Smooth muscle cell (in vitro differentiated cells): ENCODE results near the gene VAMP8. TPM values are rescaled to one million over a fixed set of nuclear protein-coding genes. Genes with fewer than 3 reads are reported as not detected.

Experiments
- DNase-seq: peaks from one replicate; lab custom pipeline; 2025; ENCODE audit not compliant: unreplicated experiment; lab: John Stamatoyannopoulos, UW
- H2AFZ ChIP-seq: fragments of 200-600 bp; sonication (generic); 2 replicates; pipeline ENCODE4 v1.6.0; 2016; ENCODE audit warnings: antibody characterized with exemption, low read depth, mild to moderate bottlenecking
- H3F3A ChIP-seq: fragments of 200-600 bp; sonication (generic); 2 replicates; pipeline ENCODE4 v1.6.0; 2017; ENCODE audit warnings: antibody characterized with exemption, low read depth
- H3K27ac ChIP-seq: fragments of 200-600 bp; sonication (generic); 2 replicates; pipeline ENCODE4 v1.5.1; 2016; ENCODE audit warnings: low read depth, mild to moderate bottlenecking
- H3K27me3 ChIP-seq: fragments of 200-600 bp; sonication (generic); 2 replicates; pipeline ENCODE4 v1.6.1; 2016; ENCODE audit warnings: low read depth, mild to moderate bottlenecking
- H3K36me3 ChIP-seq: fragments of 200-600 bp; sonication (generic); 2 replicates; pipeline ENCODE4 v1.5.1; 2016; ENCODE audit warnings: low read depth
- H3K4me1 ChIP-seq: fragments of 200-600 bp; sonication (generic); 2 replicates; pipeline ENCODE4 v1.5.1; 2016; ENCODE audit warnings: low read depth
- H3K4me2 ChIP-seq: fragments of 200-600 bp; sonication (generic); 2 replicates; pipeline ENCODE4 v1.6.0; 2016; ENCODE audit warnings: mild to moderate bottlenecking
- H3K4me3 ChIP-seq: fragments of 200-600 bp; sonication (generic); 2 replicates; pipeline ENCODE4 v1.5.1; 2016; ENCODE audit warnings: mild to moderate bottlenecking
- H3K79me2 ChIP-seq: fragments of 200-600 bp; sonication (generic); 2 replicates; pipeline ENCODE4 v1.6.0; 2016; ENCODE audit warnings: low read depth, mild to moderate bottlenecking
- H3K9ac ChIP-seq: fragments of 200-600 bp; sonication (generic); 2 replicates; pipeline ENCODE4 v1.6.0; 2016; ENCODE audit warnings: low read depth
- H3K9me3 ChIP-seq: fragments of 200-600 bp; sonication (generic); replicated peaks from 2 replicates; pipeline ENCODE4 v1.5.1; 2016; ENCODE audit warnings: low read depth
- H4K20me1 ChIP-seq: fragments of 200-600 bp; sonication (generic); 2 replicates; pipeline ENCODE4 v1.6.0; 2016; ENCODE audit warnings: low read depth
- WGBS: methylation state at CpG from one replicate; pipeline ENCODE4 v1.1.7; 2016; ENCODE audit warnings: low lambda C conversion rate; 5-methylcytosine and 5-hydroxymethylcytosine counted together
- polyA plus RNA-seq: library from polyadenylated mRNA; unstranded; fragments of >200 nt; fragmentation: Nextera tagmentation; extraction: Ambion mirVana; gene quantifications from 2 replicates; pipeline ENCODE4 v1.2.1, GENCODE V29; 2016
- total RNA-seq: library from RNA; depleted of rRNA; stranded (reverse); fragments of >200 nt; gene quantifications from 2 replicates; pipeline ENCODE4 v1.2.3, GENCODE V29; 2014
- TF ChIP-seq, protein P1 (sequence below): fragments of 200-600 bp; sonication (generic); IDR thresholded peaks from 2 replicates; pipeline ENCODE4 v1.5.1; 2017; ENCODE audit warnings: borderline replicate concordance, mild to moderate bottlenecking, antibody characterized with exemption; ENCODE audit not compliant: insufficient read depth, poor library complexity, severe bottlenecking

The VAMP8 gene
- total and polyA plus RNA-seq, 2 experiments from 2014 or later = 15.1 to 17.5 TPM

DNA sequence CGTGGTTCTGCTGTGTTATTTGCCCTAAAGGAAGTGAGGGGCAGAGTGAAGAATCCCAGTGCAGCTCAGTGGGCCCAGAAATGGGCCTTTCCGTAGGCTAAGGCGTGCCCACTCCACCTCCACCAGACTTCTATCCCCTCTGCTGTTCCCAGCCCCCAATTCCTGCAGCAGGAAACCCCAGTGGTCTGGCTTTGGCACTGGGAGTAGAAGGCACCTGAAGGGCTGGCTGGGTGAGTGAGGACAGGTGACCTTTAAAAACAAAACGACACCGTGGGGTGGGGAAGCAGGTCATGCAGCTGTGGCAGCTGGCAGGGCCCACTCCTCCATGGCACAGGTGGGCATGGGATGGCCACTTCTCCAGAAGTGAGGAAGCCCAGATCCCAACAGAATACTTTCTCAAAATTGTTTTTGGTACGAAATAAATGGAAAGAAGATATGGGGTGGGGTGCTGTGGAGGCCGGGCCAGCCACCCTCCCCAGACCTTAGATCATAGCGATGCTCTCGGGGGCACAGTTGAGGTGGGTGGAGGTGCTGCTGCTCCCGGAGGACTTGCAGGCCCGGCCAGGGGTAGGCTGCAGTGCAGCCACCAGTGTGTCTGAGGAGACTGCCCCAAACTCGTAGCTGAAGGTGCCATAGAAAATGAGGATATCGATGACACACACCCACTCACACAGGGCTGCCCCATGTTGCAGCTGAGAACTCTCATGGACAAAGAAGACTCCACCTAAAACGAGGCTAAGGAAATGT lies 21.4 kb downstream of the VAMP8 start:
- Histone ChIP-seq H3F3A (no peaks in the 10 kb centered on the region), H4K20me1 (peaks cover 15% of the 10 kb centered on the region), H3K9ac (no peak overlapping the region), H2AFZ (no peak overlapping the region), H3K4me3 (no peak overlapping the region), H3K27ac (no peak overlapping the region), H3K27me3 (no peaks in the 10 kb centered on the region), H3K36me3 (no peaks in the 10 kb centered on the region), H3K79me2 (peaks cover 19% of the 10 kb centered on the region), H3K4me1 (peaks cover 13% of the 10 kb centered on the region), H3K4me2 (no peak overlapping the region), H3K9me3 (no peaks in the 10 kb centered on the region)
- no peak for DNase-seq
- 93% methylated on average over 14 of the region's 14 CpGs for WGBS
- TF ChIP-seq, protein P1, sequence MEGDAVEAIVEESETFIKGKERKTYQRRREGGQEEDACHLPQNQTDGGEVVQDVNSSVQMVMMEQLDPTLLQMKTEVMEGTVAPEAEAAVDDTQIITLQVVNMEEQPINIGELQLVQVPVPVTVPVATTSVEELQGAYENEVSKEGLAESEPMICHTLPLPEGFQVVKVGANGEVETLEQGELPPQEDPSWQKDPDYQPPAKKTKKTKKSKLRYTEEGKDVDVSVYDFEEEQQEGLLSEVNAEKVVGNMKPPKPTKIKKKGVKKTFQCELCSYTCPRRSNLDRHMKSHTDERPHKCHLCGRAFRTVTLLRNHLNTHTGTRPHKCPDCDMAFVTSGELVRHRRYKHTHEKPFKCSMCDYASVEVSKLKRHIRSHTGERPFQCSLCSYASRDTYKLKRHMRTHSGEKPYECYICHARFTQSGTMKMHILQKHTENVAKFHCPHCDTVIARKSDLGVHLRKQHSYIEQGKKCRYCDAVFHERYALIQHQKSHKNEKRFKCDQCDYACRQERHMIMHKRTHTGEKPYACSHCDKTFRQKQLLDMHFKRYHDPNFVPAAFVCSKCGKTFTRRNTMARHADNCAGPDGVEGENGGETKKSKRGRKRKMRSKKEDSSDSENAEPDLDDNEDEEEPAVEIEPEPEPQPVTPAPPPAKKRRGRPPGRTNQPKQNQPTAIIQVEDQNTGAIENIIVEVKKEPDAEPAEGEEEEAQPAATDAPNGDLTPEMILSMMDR = no peak

DNA sequence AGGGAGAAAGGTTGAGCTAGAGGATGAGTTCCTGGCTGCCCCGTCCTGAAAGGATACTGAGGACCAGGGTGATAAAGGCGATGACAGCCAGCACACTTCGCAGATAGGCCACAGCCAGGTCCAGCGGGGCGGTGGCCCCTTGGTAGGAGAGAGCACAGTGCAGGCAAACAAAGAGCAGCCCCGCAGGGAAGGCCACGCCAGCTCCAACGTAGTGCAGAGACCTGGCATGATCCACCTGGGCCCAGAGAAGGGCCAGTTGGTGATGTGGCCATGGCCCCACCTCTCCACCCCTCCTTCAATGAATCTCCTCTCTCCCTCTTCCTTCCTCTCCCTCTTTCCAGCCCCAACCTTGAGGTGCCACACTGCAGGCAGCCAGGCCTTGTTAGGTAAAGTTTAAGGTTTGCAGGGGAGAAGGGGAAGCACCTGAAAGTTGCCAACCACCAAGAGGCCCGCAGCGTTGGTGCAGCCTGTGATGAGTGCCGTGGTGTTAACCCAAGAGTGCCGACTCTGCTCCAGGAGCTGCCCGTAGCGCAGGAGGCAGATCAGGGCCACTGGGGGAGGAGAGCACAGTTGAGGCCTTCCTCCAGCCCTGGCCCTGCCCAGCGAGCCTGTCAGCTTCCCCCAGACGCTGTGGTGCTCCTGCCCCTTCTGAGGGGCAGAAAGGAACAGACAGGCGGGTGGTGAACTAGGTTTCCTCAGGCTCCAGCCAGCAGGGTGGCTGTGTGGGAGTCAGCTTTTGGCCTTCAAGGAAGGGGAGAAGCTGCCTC lies 22.3 kb downstream of the VAMP8 start:
- Histone ChIP-seq H3K36me3 (no peaks in the 10 kb centered on the region), H3K79me2 (peaks cover 28% of the 10 kb centered on the region), H3K4me2 (no peak overlapping the region), H2AFZ (no peak overlapping the region), H4K20me1 (peaks cover 20% of the 10 kb centered on the region), H3K9ac (no peak overlapping the region), H3F3A (no peaks in the 10 kb centered on the region), H3K4me1 (peaks cover 14% of the 10 kb centered on the region), H3K9me3 (no peaks in the 10 kb centered on the region), H3K4me3 (no peak overlapping the region), H3K27ac (no peak overlapping the region), H3K27me3 (no peaks in the 10 kb centered on the region)
- TF ChIP-seq, protein P1 = no peak
- 92% methylated on average over 17 of the region's 17 CpGs for WGBS
- DNase-seq = no peak

DNA sequence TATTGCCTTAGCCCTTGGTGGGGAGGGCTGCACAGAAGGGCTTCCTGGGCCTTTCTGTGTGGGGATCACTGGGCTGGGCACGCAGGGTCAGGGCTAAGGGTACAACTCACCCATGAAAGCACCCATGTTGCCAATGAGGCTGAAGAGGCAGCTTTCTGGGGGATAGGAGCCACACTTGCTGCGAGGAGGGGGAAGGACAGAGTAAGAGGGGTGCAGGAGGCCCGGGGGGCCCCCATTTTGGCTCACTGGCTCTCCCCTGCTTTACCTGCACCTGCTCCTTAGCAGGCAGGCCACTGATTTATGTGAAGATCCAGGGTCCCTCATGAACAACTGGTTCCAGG lies 22.8 kb downstream of the VAMP8 start:
- WGBS = 93% methylated on average over 3 of the region's 3 CpGs
- peaks cover 29% of the 10 kb centered on the region for H3K79me2 ChIP-seq

More for the DNA sequence above, 22.8 kb downstream of the VAMP8 start:
- no peak overlapping the region for H3K4me3 ChIP-seq
- peaks cover 14% of the 10 kb centered on the region for H3K4me1 ChIP-seq
- TF ChIP-seq, protein P1 = no peak
- no peaks in the 10 kb centered on the region for H3K9me3 ChIP-seq
- H3K27me3 ChIP-seq = no peaks in the 10 kb centered on the region
- H3K27ac ChIP-seq = no peak overlapping the region
- no peak for DNase-seq
- H4K20me1 ChIP-seq = peaks cover 21% of the 10 kb centered on the region
- H3K9ac ChIP-seq = no peak overlapping the region
- H3F3A ChIP-seq = no peaks in the 10 kb centered on the region
- H2AFZ ChIP-seq = no peak overlapping the region
- no peak overlapping the region for H3K4me2 ChIP-seq
- no peaks in the 10 kb centered on the region for H3K36me3 ChIP-seq
